HepG2 (cell line): Measurements from ENCODE around the gene SMAD1. TPM values are rescaled to one million over a fixed set of nuclear protein-coding genes. Genes with fewer than 3 reads are reported as not detected.

Experiments
- ATAC-seq: fragments of 200-7000 bp; cut with Tn5 transposase; 3 replicates; pipeline ENCODE4 v1.9.1; 2020; ENCODE audit warnings: mild to moderate bottlenecking, moderate library complexity
- BruUV-seq: library from RNA; stranded (reverse); fragments of 400-500 nt; replicated peaks from 2 replicates; lab custom pipeline; 2021; lab: Mats Ljungman, UMichigan
- CTCF ChIA-PET: fragments of 300-600 bp; formaldehyde crosslinking; extraction: SDS; loops from one replicate; lab custom pipeline; 2021; ENCODE audit warnings: low total read pairs, inconsistent platforms, low intra/inter-chr PET ratio; lab: Yijun Ruan, JAX
- POLR2A ChIA-PET: fragments of 350-600 bp; sonication (Branson Sonifier 250); formaldehyde crosslinking; loops from one replicate; lab custom pipeline; 2020; ENCODE audit warnings: antibody characterized with exemption, inconsistent platforms; lab: Yijun Ruan, JAX
- DNase-seq: peaks from one replicate; pipeline ENCODE4 v3.0.0-alpha.2; 2015; ENCODE audit warnings: low spot score
- FAIRE-seq: peaks from 3 replicates; lab custom pipeline; 2011; peaks lifted over from hg19 to GRCh38; lab: Jason Lieb, UNC
- H2AFZ ChIP-seq: one replicate; pipeline ENCODE4 v1.6.1; 2011; ENCODE audit warnings: low read length, inconsistent platforms
- H3K27ac ChIP-seq: fragments of 300-600 bp; 3 replicates; pipeline ENCODE4 v1.8.0; 2011; ENCODE audit warnings: mixed run types, mild to moderate bottlenecking, mixed read lengths, low read length, inconsistent platforms; ENCODE audit not compliant: insufficient read depth; ENCODE audit errors: extremely low read length
- H3K27me3 ChIP-seq, 2 experiments: fragments of 200-600 bp in 1 of 2; 2 replicates in 1 of 2; 3 replicates in 1 of 2; pipeline versions ENCODE4 v1.6.0 to v1.8.0; 2011; ENCODE audit warnings: low read length in 2 of 2, mild to moderate bottlenecking in 2 of 2, moderate library complexity in 2 of 2, inconsistent platforms in 1 of 2; ENCODE audit not compliant: insufficient read depth in 2 of 2, control insufficient read depth in 1 of 2
- H3K36me3 ChIP-seq, 2 experiments: fragments of 200-600 bp in 1 of 2; replicated peaks in 1 of 2; 2 replicates in 1 of 2; 3 replicates in 1 of 2; pipeline versions ENCODE4 v1.5.1 to v1.8.0; 2011; ENCODE audit warnings: low read length in 2 of 2, inconsistent platforms in 1 of 2; ENCODE audit not compliant: insufficient read depth in 2 of 2, control insufficient read depth in 1 of 2
- H3K4me1 ChIP-seq: 2 replicates; pipeline ENCODE4 v1.5.1; 2012; ENCODE audit warnings: low read length, inconsistent platforms; ENCODE audit not compliant: insufficient read depth
- H3K4me2 ChIP-seq: 2 replicates; pipeline ENCODE4 v1.6.0; 2011; ENCODE audit warnings: low read depth, low read length, inconsistent platforms
- H3K4me3 ChIP-seq, 3 experiments: fragments of 200-600 bp in 1 of 3; sonication (generic), shearing (Covaris generic) in 1 of 3; replicated peaks in 1 of 3; 2 replicates each; pipeline ENCODE4 v1.5.1; 2011 to 2016; ENCODE audit warnings: low read length in 3 of 3, inconsistent platforms in 2 of 3, low read depth in 2 of 3, mild to moderate bottlenecking in 2 of 3, control low read depth in 1 of 3, mixed read lengths in 1 of 3; ENCODE audit not compliant: insufficient read depth in 1 of 3
- H3K79me2 ChIP-seq: one replicate; pipeline ENCODE4 v1.6.1; 2011; ENCODE audit warnings: low read length, inconsistent platforms; ENCODE audit not compliant: insufficient read depth
- H3K9ac ChIP-seq: 2 replicates; pipeline ENCODE4 v1.6.0; 2011; ENCODE audit warnings: mild to moderate bottlenecking, low read depth, low read length, inconsistent platforms; ENCODE audit not compliant: insufficient read depth
- H3K9me3 ChIP-seq: 2 replicates; pipeline ENCODE4 v1.5.1; 2012; ENCODE audit warnings: mild to moderate bottlenecking, low read length
- H4K20me1 ChIP-seq: 2 replicates; pipeline ENCODE4 v1.6.0; 2011; ENCODE audit warnings: inconsistent platforms, mild to moderate bottlenecking, low read length, moderate library complexity; ENCODE audit not compliant: insufficient read depth
- ARID4A ChIP-seq: sonication (generic); formaldehyde crosslinking; IDR thresholded peaks from 2 replicates; pipeline ENCODE4 v1.5.0; 2020; ENCODE audit warnings: mild to moderate bottlenecking, missing genetic modification reagents, borderline replicate concordance
- CEBPB ChIP-seq: IDR thresholded peaks from 2 replicates; pipeline ENCODE4 v1.6.1; 2011; ENCODE audit warnings: low read depth, low read length, improper control_type of control experiment, borderline replicate concordance
- DBP ChIP-seq: sonication (generic); formaldehyde crosslinking; IDR thresholded peaks from 2 replicates; pipeline ENCODE4 v1.4.0; 2020; ENCODE audit warnings: missing genetic modification reagents; ENCODE audit errors: not compliant biosample characterization
- DDIT3 ChIP-seq: sonication (generic); formaldehyde crosslinking; IDR thresholded peaks from 2 replicates; pipeline ENCODE4 v1.4.0; 2020; ENCODE audit warnings: mild to moderate bottlenecking, missing genetic modification reagents
- KMT2A ChIP-seq: sonication (generic); formaldehyde crosslinking; IDR thresholded peaks from 2 replicates; pipeline ENCODE4 v1.4.0; 2020; ENCODE audit warnings: missing genetic modification reagents
- MED13 ChIP-seq: sonication (generic); formaldehyde crosslinking; IDR thresholded peaks from 2 replicates; pipeline ENCODE4 v1.5.0; 2020; ENCODE audit warnings: missing genetic modification reagents
- NCOA5 ChIP-seq: sonication (generic); formaldehyde crosslinking; IDR thresholded peaks from 2 replicates; pipeline ENCODE4 v1.4.0; 2020; ENCODE audit warnings: missing genetic modification reagents
- SP4 ChIP-seq: sonication (generic); formaldehyde crosslinking; IDR thresholded peaks from 2 replicates; pipeline ENCODE4 v1.8.1; 2023; ENCODE audit warnings: mild to moderate bottlenecking, missing genetic modification reagents
- ZNF512 ChIP-seq: sonication (generic); formaldehyde crosslinking; IDR thresholded peaks from 2 replicates; pipeline ENCODE4 v1.4.0; 2020; ENCODE audit warnings: mild to moderate bottlenecking, missing genetic modification reagents
- WGBS: methylation state at CpG from one replicate; pipeline ENCODE4 v1.1.6; 2017; ENCODE audit warnings: low lambda C conversion rate; 5-methylcytosine and 5-hydroxymethylcytosine counted together
- in situ Hi-C: cut with HindIII; loops from 2 replicates; pipeline ENCODE4 v1.10.0; 2017; ENCODE audit warnings: low pct_unique_long_range_greater_than_20kb; ENCODE audit not compliant: extremely low pct_ligation_motif_present
- intact Hi-C: fragments of 100-400 bp; cut with micrococcal nuclease; formaldehyde crosslinking; loops from one replicate; pipeline ENCODE4 v1.10.0; 2022; ENCODE audit not compliant: unreplicated experiment
- polyA plus RNA-seq, 8 experiments: library from polyadenylated mRNA; depleted of rRNA in 3 of 8; stranded (reverse) in 7 of 8; unstranded in 1 of 8; fragments of >200 nt; fragmentation: Illumina TruSeq in 4 of 8; extraction: Trizol in 4 of 8; gene quantifications; 2 replicates each; pipeline versions ENCODE4 v1.2.1 to v1.2.3, GENCODE V29; 2011 to 2016; ENCODE audit warnings: low read depth in 4 of 8, missing spikeins in 1 of 8, mixed read lengths in 1 of 8; ENCODE audit not compliant: insufficient read depth in 1 of 8
- total RNA-seq, 5 experiments: library from RNA; depleted of rRNA; stranded (reverse); fragments of >200 nt; fragmentation: Illumina TruSeq; extraction: Trizol; gene quantifications; 2 replicates each; pipeline ENCODE4 v1.2.3, GENCODE V29; 2016; ENCODE audit warnings: low read depth in 1 of 5

The SMAD1 gene
- total and polyA plus RNA-seq, 2 of the 13 experiments (the other 11 are each of a cell fraction or from before 2014, with no cell fraction given): 12.7 to 16.6 TPM

DNA sequence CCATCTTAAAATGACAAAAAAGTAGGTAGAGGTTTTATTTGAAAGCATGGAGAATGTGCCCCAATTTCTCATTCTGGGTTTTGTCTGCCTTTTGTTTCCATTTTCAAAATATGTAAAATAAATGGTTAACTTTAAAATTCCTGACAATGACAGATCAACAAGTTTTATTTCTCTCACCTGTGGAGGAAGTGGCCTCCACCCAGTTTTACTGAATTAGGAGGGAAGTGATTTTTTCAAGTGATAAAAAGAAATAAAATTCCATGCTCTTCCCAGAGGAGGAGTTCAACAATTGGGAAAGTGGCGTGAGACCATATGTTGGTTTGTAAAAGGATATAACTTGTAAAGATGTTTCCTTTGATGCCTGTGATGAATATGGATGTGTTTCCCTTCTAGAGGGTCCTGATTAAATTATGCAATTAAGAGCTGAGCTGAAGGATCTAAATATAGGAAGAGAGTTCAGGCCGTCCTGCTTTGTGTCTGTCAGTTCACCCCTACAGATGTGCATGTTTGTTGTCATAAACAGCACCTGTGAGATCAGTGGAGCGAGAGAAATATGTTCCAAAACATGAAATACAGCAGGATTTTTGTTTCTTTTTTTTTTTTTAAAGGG is 19.5 kb downstream of the SMAD1 start (continued):
- TF ChIP-seq ZNF512 (CRISPR knock-in tag) (no peak), DBP (CRISPR knock-in tag) (no peak), MED13 (no peak), KMT2A (no peak), NCOA5 (no peak)

DNA sequence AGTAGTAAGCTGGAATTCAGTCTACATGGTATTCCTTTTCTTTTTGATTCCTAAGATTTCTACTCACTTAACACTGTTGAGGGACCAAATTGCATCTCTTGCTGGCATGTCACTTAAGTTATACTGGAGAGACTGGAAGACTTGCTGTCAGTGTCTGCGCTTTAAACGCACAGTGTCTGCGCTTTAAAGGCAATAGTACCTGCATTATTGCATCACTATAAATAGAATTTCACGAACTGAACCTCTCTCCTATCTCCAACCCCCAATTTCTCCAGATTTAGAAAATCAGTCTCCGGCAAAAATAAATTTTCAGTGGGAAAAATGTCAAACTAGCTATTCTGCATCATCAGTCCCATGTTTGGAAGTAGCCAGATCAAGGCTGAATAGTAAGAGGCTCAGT is 21.2 kb downstream of the SMAD1 start:
- intact Hi-C loops: no loop called here
- Histone ChIP-seq H3K27me3 (no peaks in the 10 kb centered on the region), H4K20me1 (no peaks in the 10 kb centered on the region), H3K27ac (no peak overlapping the region), H2AFZ (no peak overlapping the region), H3K36me3 (no peaks in the 10 kb centered on the region), H3K4me1 (peaks cover 45% of the 10 kb centered on the region), H3K9ac (no peak overlapping the region), H3K4me3 (no peak overlapping the region), H3K9me3 (no peaks in the 10 kb centered on the region), H3K79me2 (peaks cover 13% of the 10 kb centered on the region), H3K4me2 (no peak overlapping the region)
- ChIA-PET POLR2A (no interaction called here), CTCF (no interaction called here)
- WGBS: 96% methylated on average over 5 of the region's 5 CpGs
- ATAC-seq (no peak), FAIRE-seq (no peak), DNase-seq (no peak)
- in situ Hi-C loops: no loop called here
- BruUV-seq: no TSS peak
- no peak for TF ChIP-seq SP4 (CRISPR knock-in tag)
- no peak for TF ChIP-seq DDIT3
- peak; percentile 34; the same call in 1 of the 2 replicates for TF ChIP-seq CEBPB
- TF ChIP-seq ARID4A: no peak
